ENCODE results near the gene KIF5C. TPM values are rescaled to one million over a fixed set of nuclear protein-coding genes. Genes with fewer than 3 reads are reported as not detected.

The KIF5C gene
- total and polyA plus RNA-seq, 4 donors: 0.06 to 0.25 (median 0.14) TPM

GRCh38 chr2:148959745-148960144 is 84.7 kb downstream of the KIF5C start:
- Histone ChIP-seq H3K27ac (ENCODE audit: low read depth in 1 of 2, low read length in 2 of 2) (no peak overlapping the region), H3K36me3 (ENCODE audit: control insufficient read depth in 4 of 4, insufficient read depth in 3 of 4, low read depth in 1 of 4, low read length in 3 of 4) (no peaks in the 10 kb centered on the region), H3K9ac (ENCODE audit: low read depth in 1 of 2, low read length in 2 of 2) (no peak overlapping the region), H3K4me3 (ENCODE audit: low read depth in 1 of 3, low read length in 3 of 3) (no peak overlapping the region), H3K9me3 (ENCODE audit: control insufficient read depth in 4 of 4, low read length in 3 of 4) (no peaks in the 10 kb centered on the region), H3K4me1 (ENCODE audit: control insufficient read depth in 4 of 4, insufficient read depth in 4 of 4, low read length in 3 of 4) (no peaks in the 10 kb centered on the region), H3K27me3 (ENCODE audit: control insufficient read depth in 4 of 4, insufficient read depth in 4 of 4, low read length in 3 of 4) (no peaks in the 10 kb centered on the region)
- no peak for DNase-seq (ENCODE audit: low spot score)
- TF ChIP-seq, protein P1, sequence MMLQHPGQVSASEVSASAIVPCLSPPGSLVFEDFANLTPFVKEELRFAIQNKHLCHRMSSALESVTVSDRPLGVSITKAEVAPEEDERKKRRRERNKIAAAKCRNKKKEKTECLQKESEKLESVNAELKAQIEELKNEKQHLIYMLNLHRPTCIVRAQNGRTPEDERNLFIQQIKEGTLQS (IDR thresholded peaks at IDR 0.05): no peak
- TF ChIP-seq GABPA (IDR thresholded peaks at IDR 0.05 in 1 of 2, conservative IDR thresholded peaks at IDR 0.05 in 1 of 2) (no peak), SP1 (IDR thresholded peaks at IDR 0.05) (no peak), FOXA1 (IDR thresholded peaks at IDR 0.05) (no peak), NR2F2 (IDR thresholded peaks at IDR 0.05) (no peak), TAF1 (conservative IDR thresholded peaks at IDR 0.05) (no peak), RXRA (IDR thresholded peaks at IDR 0.05) (no peak), HNF4G (IDR thresholded peaks at IDR 0.05) (no peak), HNF4A (conservative IDR thresholded peaks at IDR 0.05) (no peak), ZBTB33 (IDR thresholded peaks at IDR 0.05) (no peak), EGR1 (IDR thresholded peaks at IDR 0.05; ENCODE audit: low read depth in 2 of 2) (no peak), JUND (IDR thresholded peaks at IDR 0.05) (no peak), FOXA2 (IDR thresholded peaks at IDR 0.05) (no peak)
- 84% methylated on average over 5 of the region's 5 CpGs for WGBS

DNA sequence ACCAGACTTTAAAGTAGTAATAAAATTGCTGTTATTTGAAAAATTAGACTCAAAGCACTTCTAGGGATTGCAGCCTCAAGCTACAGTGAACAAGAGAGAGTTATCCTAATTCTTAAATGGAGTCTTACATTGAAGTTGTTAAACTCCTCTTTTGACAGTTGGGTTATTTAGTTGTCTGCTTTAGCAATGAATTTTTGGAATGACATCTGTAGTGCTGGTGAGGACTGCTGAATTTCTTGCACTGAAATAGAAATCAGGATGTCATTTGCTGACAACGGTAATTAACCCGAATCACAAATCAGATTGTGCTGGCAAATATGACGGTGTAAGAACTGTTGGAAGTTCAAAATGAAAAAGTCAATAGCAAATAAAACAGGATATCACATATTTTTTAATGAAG is 85.5 kb downstream of the KIF5C start:
- DNase-seq (ENCODE audit: low spot score): no peak
- TF ChIP-seq, protein P1 (IDR thresholded peaks at IDR 0.05): no peak
- TF ChIP-seq RAD21 (IDR thresholded peaks at IDR 0.05) (no peak), HNF4A (conservative IDR thresholded peaks at IDR 0.05) (no peak), EGR1 (IDR thresholded peaks at IDR 0.05; ENCODE audit: low read depth in 2 of 2) (no peak), FOXA1 (IDR thresholded peaks at IDR 0.05) (no peak), FOXA2 (IDR thresholded peaks at IDR 0.05) (no peak), RXRA (IDR thresholded peaks at IDR 0.05) (no peak), NR2F2 (IDR thresholded peaks at IDR 0.05) (no peak), GABPA (IDR thresholded peaks at IDR 0.05 in 1 of 2, conservative IDR thresholded peaks at IDR 0.05 in 1 of 2) (no peak), ZBTB33 (IDR thresholded peaks at IDR 0.05) (no peak), SP1 (IDR thresholded peaks at IDR 0.05) (no peak)
- TF ChIP-seq, protein P2, sequence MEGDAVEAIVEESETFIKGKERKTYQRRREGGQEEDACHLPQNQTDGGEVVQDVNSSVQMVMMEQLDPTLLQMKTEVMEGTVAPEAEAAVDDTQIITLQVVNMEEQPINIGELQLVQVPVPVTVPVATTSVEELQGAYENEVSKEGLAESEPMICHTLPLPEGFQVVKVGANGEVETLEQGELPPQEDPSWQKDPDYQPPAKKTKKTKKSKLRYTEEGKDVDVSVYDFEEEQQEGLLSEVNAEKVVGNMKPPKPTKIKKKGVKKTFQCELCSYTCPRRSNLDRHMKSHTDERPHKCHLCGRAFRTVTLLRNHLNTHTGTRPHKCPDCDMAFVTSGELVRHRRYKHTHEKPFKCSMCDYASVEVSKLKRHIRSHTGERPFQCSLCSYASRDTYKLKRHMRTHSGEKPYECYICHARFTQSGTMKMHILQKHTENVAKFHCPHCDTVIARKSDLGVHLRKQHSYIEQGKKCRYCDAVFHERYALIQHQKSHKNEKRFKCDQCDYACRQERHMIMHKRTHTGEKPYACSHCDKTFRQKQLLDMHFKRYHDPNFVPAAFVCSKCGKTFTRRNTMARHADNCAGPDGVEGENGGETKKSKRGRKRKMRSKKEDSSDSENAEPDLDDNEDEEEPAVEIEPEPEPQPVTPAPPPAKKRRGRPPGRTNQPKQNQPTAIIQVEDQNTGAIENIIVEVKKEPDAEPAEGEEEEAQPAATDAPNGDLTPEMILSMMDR (IDR thresholded peaks at IDR 0.05; ENCODE audit: low read depth, low read length, missing input control): no peak
- no peaks in the 10 kb centered on the region for H3K4me1 ChIP-seq (ENCODE audit: control insufficient read depth in 4 of 4, insufficient read depth in 4 of 4, low read length in 3 of 4)
- no peak overlapping the region for H3K9ac ChIP-seq (ENCODE audit: low read depth in 1 of 2, low read length in 2 of 2)
- H3K27ac ChIP-seq (ENCODE audit: low read depth in 1 of 2, low read length in 2 of 2): no peak overlapping the region
- no peaks in the 10 kb centered on the region for H3K36me3 ChIP-seq (ENCODE audit: control insufficient read depth in 4 of 4, insufficient read depth in 3 of 4, low read depth in 1 of 4, low read length in 3 of 4)
- WGBS: 94% methylated on average over 3 of the region's 3 CpGs
- no peak overlapping the region for H3K4me3 ChIP-seq (ENCODE audit: low read depth in 1 of 3, low read length in 3 of 3)
- no peaks in the 10 kb centered on the region for H3K9me3 ChIP-seq (ENCODE audit: control insufficient read depth in 4 of 4, low read length in 3 of 4)
- no peaks in the 10 kb centered on the region for H3K27me3 ChIP-seq (ENCODE audit: control insufficient read depth in 4 of 4, insufficient read depth in 4 of 4, low read length in 3 of 4)
